GM12892 (cell line): ENCODE results near the gene HEPN1.

Experiments used
- POLR2A ChIP-seq: IDR thresholded peaks from 2 replicates; pipeline ENCODE4 v1.6.1; 2011; ENCODE audit warnings: low read depth, low read length, control low read depth
- POLR2AphosphoS5 ChIP-seq: IDR thresholded peaks from 2 replicates; pipeline ENCODE4 v1.6.1; 2011; ENCODE audit warnings: low read depth, low read length, control low read depth
- TAF1 ChIP-seq: IDR thresholded peaks from 2 replicates; pipeline ENCODE4 v1.6.1; 2011; ENCODE audit warnings: low read depth, mild to moderate bottlenecking, control low read depth, low read length, borderline replicate concordance

- TF ChIP-seq POLR2A: no peak
- TF ChIP-seq POLR2AphosphoS5: no peak
- TF ChIP-seq TAF1: no peak
Measured at GRCh38 chr11:124938970-124939369, 19.9 kb downstream of the HEPN1 start.
